Panc1 (cell line): ENCODE results near the gene POLA1. TPM values are rescaled to one million over a fixed set of nuclear protein-coding genes. Genes with fewer than 3 reads are reported as not detected.

Experiments used
- ATAC-seq: fragments of 200-7000 bp; cut with Tn5 transposase; 2 replicates; pipeline ENCODE4 v1.9.1; 2020; ENCODE audit warnings: mild to moderate bottlenecking, moderate library complexity
- BruUV-seq: library from RNA; stranded (reverse); fragments of 400-500 nt; replicated peaks from 2 replicates; lab custom pipeline; 2021; lab: Mats Ljungman, UMichigan
- CTCF ChIA-PET: fragments of 300-600 bp; sonication (Branson Sonifier 250); formaldehyde crosslinking; loops from one replicate; lab custom pipeline; 2022; ENCODE audit warnings: antibody characterized with exemption; lab: Charles Lee
- POLR2A ChIA-PET: fragments of 300-600 bp; sonication (Branson Sonifier 250); formaldehyde crosslinking; loops from one replicate; lab custom pipeline; 2022; ENCODE audit warnings: antibody characterized with exemption; lab: Charles Lee
- DNase-seq: peaks from one replicate; pipeline ENCODE4 v3.0.0-alpha.2; 2010; ENCODE audit warnings: low read depth, low spot score
- H3K27ac ChIP-seq: 2 replicates; pipeline ENCODE4 v1.5.1; 2011; ENCODE audit warnings: mild to moderate bottlenecking, low read length, inconsistent platforms
- H3K27me3 ChIP-seq: fragments of 200-500 bp; sonication (Bioruptor generic); 2 replicates; pipeline ENCODE4 v1.6.0; 2014; ENCODE audit warnings: low read length, inconsistent platforms; ENCODE audit not compliant: control insufficient read depth, insufficient read depth
- H3K36me3 ChIP-seq: fragments of 200-500 bp; sonication (Bioruptor generic); 2 replicates; pipeline ENCODE4 v1.5.1; 2014; ENCODE audit warnings: inconsistent platforms, mild to moderate bottlenecking, low read length, moderate library complexity; ENCODE audit not compliant: control insufficient read depth, insufficient read depth
- H3K4me1 ChIP-seq: 2 replicates; pipeline ENCODE4 v1.5.1; 2011; ENCODE audit warnings: inconsistent platforms, mild to moderate bottlenecking, low read length, moderate library complexity; ENCODE audit not compliant: control insufficient read depth, insufficient read depth
- H3K4me3 ChIP-seq, 2 experiments: 2 replicates each; pipeline ENCODE4 v1.5.1; 2011 to 2012; ENCODE audit warnings: low read depth in 2 of 2, low read length in 2 of 2, mild to moderate bottlenecking in 2 of 2, inconsistent platforms in 1 of 2, moderate library complexity in 1 of 2
- H3K9me3 ChIP-seq: fragments of 200-500 bp; sonication (Bioruptor generic); 2 replicates; pipeline ENCODE4 v1.5.1; 2014; ENCODE audit warnings: low read depth, mild to moderate bottlenecking, inconsistent platforms, low read length, moderate library complexity; ENCODE audit not compliant: control insufficient read depth, insufficient read depth
- CTCF ChIP-seq: fragments of 450-650 bp; IDR thresholded peaks from 2 replicates; pipeline ENCODE4 v1.5.1; 2017; ENCODE audit warnings: mild to moderate bottlenecking
- POLR2AphosphoS5 ChIP-seq: IDR thresholded peaks from 2 replicates; pipeline ENCODE4 v1.6.1; 2012; ENCODE audit warnings: mild to moderate bottlenecking, low read depth, low read length, moderate library complexity
- REST ChIP-seq, 2 experiments: IDR thresholded peaks; 2 replicates each; pipeline ENCODE4 v1.6.1; 2011 to 2012; ENCODE audit warnings: low read depth in 2 of 2, control low read depth in 1 of 2, low read length in 1 of 2, mild to moderate bottlenecking in 1 of 2, moderate library complexity in 1 of 2; ENCODE audit not compliant: insufficient read depth in 1 of 2
- SIN3A ChIP-seq: IDR thresholded peaks from 2 replicates; pipeline ENCODE4 v1.6.1; 2012; ENCODE audit warnings: low read depth, mild to moderate bottlenecking, low read length, moderate library complexity, borderline replicate concordance; ENCODE audit not compliant: insufficient read depth
- TCF7L2 ChIP-seq: IDR thresholded peaks from 2 replicates; pipeline ENCODE4 v1.6.1; 2011; ENCODE audit warnings: mild to moderate bottlenecking, low read depth, low read length, inconsistent platforms
- in situ Hi-C: cut with HindIII; loops from 2 replicates; pipeline ENCODE4 v1.10.0; 2016; ENCODE audit warnings: low sequenced_read_pairs, low pct_unique_long_range_greater_than_20kb
- intact Hi-C: fragments of 100-400 bp; cut with micrococcal nuclease; formaldehyde crosslinking; loops from one replicate; pipeline ENCODE4 v1.10.0; 2022; ENCODE audit not compliant: unreplicated experiment
- total RNA-seq: library from RNA; stranded (reverse); gene quantifications from one replicate; pipeline ENCODE4 v1.2.1, GENCODE V29; 2021; ENCODE audit not compliant: unreplicated experiment

POLA1 gene
- total RNA-seq, 1 experiment from 2014 or later, result 10.5 TPM

- intact Hi-C loops, result no loop called here
- ATAC-seq (no peak), DNase-seq (no peak)
These were observed 17.2 kb upstream of the POLA1 start for GRCh38 chrX:24676403-24677024.

GRCh38 chrX:24682739-24683432 lies 10.8 kb upstream of the POLA1 start:
- CTCF ChIA-PET, result no interaction called here
- intact Hi-C loops, result no loop called here
- TF ChIP-seq REST (IDR thresholded peaks at IDR 0.05; ENCODE audit: insufficient read depth in 1 of 2, low read depth in 2 of 2, low read length in 1 of 2) (no peak), POLR2AphosphoS5 (no peak), TCF7L2 (no peak), SIN3A (no peak)

More at GRCh38 chrX:24676403-24677024, 17.2 kb upstream of the POLA1 start:
- H3K9me3 ChIP-seq, result no peaks in the 10 kb centered on the region
- no peaks in the 10 kb centered on the region for H3K4me1 ChIP-seq
- H3K27ac ChIP-seq, result no peak overlapping the region
- ChIA-PET CTCF (interaction anchor here (0.7 kb wide), 1 partner anchor 20 kb away, joined by 6 read pairs; no protein-coding TSS in a partner anchor), POLR2A (no interaction called here)
- H3K36me3 ChIP-seq, result no peaks in the 10 kb centered on the region
- no TSS peak for BruUV-seq
- TF ChIP-seq CTCF (peak; percentile 73), SIN3A (no peak), POLR2AphosphoS5 (no peak), TCF7L2 (no peak), REST (IDR thresholded peaks at IDR 0.05; ENCODE audit: insufficient read depth in 1 of 2, low read depth in 2 of 2, low read length in 1 of 2) (no peak)
- in situ Hi-C loops, result no loop called here
- H3K4me3 ChIP-seq, result no peak overlapping the region
- H3K27me3 ChIP-seq, result no peaks in the 10 kb centered on the region

More at GRCh38 chrX:24682739-24683432, 10.8 kb upstream of the POLA1 start:
- Histone ChIP-seq H3K27ac (no peak overlapping the region), H3K4me3 (no peak overlapping the region), H3K9me3 (no peaks in the 10 kb centered on the region), H3K4me1 (no peaks in the 10 kb centered on the region), H3K36me3 (no peaks in the 10 kb centered on the region), H3K27me3 (no peaks in the 10 kb centered on the region)
- in situ Hi-C loops, result no loop called here
- no peak for DNase-seq
- POLR2A ChIA-PET, result no interaction called here
- ATAC-seq, result no peak
- BruUV-seq, result no TSS peak
